NCI-H2227 (cell line): ENCODE measurements around the gene FAM135A.
"Not testable (repeated sequence)": the region's sequence is repeated elsewhere in the genome, so short reads cannot be mapped to it uniquely, and the experiment has no call there.

Experiments used
- DNase-seq: peaks from one replicate; lab custom pipeline; 2025; ENCODE audit not compliant: unreplicated experiment; lab: John Stamatoyannopoulos, UW

The FAM135A gene

DNA sequence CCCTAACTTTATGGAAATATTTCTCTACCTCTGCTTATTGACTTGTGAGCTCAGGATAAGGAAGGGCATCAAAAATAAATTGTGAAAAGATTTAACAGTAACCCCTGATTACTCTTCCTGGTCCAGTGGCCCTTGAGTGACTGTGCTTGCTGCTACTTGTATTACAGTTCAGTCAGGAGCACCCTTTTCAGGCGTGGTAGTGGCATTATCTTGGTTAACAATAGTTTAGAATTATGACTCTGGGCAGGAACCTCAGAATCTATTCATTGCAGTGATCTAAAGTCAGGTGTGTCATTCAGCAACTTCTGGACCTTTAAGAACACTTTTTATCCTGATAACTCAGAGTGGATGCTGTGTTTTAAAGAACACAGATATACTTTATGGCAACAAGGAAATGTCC is 43.4 kb downstream of the FAM135A start:
- DNase-seq: no peak

DNA sequence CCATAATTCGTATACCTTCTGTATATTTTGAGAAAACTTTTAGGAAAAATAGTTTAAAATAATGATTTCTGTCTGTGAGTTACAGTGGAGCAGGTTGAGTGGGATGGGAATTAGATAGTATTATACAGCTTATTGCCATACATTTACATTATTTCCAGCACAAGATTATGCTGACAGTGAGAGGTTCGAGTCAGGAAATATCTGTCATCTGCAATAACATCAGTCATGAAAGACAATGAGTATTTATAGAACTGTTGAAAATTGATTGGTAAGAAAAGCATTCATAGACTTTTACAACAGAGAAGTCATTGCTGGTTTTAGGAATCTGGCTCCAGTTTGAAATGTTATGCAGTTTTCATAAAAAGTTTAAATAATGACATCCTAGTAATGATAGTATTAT is 45.9 kb downstream of the FAM135A start:
- no peak for DNase-seq

DNA sequence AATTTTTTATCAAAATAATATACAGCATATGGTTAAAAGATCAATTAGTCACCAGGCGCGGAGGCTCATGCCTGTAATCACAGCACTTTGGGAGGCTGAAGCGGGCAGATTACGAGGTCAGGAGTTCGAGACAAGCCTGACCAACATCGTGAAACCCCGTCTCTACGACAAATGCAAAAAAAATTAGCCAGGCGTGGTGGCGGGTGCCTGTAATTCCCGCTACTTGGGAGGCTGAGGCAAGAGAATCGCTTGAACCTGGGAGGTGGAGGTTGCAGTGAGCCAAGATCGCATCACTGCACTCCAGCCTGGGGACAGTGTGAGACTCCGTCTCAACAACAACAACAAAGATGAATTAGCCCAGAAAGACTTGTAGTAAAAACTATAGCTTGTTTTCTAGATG is 46.4 kb downstream of the FAM135A start:
- not testable (repeated sequence) for DNase-seq

DNA sequence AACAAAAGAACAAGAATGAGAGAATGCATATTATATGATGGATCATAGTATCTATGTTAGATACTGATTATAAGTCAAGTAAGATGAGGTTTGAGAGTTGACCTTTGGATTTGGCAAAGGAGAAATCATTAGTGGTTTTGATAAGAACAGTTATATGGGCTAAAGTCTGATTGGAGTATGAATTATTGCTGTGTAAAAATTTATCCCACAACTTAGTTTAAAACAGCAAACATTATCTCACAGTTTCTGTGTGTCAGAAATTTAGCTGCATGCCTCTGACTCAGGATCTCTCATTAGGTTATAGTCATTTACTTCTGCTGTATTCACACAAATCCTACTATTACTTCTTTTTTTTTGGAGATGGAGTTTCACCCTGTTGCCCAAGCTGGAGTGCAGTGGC is 56.7 kb downstream of the FAM135A start:
- no peak for DNase-seq

DNA sequence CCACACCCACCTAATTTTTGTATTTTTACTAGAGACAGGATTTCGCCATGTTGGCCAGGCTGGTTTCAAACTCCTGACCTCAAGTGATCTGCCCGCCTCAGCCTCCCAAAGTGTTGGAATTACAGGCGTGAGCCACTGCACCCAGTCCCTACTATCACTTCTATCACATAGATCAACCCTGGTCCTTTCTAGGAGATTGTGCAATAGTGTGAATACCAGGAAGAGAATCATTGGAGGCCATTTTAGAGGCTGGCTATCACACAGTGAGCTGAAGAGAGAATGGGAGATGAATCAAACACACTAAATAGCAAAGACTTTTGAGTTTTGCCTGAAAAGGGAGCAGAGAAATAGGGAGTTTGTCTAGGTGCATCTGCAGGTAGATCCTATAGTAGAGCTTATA is 57.2 kb downstream of the FAM135A start:
- not testable (repeated sequence) for DNase-seq

DNA sequence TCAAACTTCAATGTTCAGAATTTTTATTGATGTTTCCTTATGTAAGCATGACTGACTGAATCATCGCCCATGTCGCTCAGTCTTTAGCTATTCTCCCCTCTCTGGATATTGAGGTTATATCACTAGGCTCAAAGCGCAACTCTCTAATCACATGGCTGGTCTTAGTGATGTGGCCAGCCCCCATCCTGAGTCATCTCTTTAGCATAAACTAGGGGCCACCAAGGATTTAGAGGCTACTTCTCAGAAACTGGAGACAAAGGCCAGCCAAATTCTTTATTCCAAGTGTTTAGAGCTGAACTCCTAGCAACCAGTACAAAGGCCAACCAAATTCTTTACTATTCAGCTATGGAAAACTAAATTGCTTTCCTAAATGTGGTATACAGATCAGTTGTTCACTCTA is 61.4 kb downstream of the FAM135A start:
- DNase-seq: no peak

DNA sequence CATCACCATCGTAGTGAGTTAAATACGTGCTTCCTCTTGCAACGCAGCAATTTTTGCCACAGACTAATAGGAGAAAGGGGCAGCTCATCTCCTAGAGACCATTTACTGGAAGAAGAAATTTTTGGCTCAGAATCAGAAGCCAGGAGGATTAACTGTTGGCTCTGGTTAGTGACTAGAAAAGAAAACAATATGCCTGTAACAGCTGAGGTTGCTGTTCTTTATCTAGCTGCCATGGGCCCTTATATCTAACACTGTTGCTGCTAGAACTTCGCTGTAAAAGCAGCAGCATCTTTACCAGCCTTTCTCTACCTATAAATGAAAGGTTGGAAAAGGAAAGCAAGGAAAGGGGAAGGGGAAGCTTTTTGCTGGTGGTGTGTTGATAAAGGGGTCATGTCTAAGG is 65.9 kb downstream of the FAM135A start:
- no peak for DNase-seq

DNA sequence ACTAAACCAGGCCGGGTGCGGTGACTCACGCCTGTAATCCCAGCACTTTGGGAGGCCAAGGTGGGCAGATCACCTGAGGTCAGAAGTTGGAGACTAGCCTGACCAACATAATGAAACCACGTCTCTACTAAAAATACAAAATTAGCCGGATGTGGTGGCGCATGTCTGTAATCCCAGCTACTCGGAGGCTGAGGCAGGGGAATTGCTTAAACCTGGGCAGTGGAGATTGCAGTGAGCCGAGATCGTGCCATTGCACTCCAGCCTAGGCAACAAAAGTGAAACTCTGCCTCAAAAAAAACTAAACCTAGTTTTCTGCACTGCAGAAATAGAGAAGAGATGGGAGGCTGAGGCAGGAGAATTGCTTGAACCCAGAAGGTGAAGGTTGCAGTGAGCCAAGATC is 73.3 kb downstream of the FAM135A start:
- DNase-seq: not testable (repeated sequence)

DNA sequence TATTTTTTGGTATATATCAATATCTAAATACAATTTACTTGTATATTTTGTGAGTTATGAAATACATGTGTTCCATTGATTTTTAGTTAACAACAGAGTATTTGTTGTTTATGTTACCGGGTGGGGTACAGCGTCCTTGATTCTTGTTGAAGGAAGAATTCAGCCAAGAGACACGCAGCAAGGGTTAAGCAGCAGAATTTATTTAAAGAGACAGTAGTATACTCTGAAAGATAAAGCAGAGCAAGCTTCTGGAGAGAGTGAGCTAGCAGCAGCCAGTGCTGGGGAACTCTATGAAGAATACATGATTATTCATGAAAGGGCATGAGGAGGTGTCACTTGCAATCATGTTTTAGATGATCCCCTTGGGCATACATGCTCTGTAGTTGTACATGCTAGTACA is 76.1 kb downstream of the FAM135A start:
- DNase-seq: no peak

DNA sequence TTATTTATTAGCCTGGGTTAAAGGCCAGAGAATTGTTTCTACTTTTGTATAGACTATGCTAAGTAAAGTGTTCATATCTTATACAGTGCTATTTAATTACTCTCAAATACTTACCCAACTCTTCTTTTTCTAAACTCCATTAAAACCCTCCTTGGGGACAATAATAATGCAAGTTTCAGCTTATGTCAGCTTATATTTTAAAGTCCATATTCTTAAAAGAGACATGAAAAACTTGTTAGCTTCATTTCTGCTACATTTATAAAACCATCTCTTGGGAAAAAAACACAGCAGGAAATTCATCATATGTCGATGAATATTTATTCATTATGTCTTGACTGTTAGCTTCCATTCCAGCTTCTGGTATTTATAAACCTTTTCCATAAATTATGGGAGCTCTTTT is 81.5 kb downstream of the FAM135A start:
- DNase-seq: no peak

DNA sequence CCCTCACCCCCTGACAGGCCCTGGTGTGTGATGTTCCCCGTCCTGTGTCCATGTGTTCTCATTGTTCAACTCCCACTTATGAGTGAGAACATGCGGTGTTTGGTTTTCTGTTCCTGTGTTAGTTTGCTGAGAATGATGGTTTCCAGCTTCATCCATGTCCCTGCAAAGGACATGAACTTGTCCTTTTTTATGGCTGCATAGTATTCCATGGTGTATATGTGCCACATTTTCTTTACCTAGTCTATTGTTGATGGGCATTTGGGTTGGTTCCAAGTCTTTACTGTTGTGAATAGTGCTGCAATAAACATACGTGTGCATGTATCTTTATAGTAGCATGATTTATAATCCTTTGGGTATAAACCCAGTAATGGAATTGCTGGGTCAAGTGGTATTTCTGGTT is 82.5 kb downstream of the FAM135A start:
- not testable (repeated sequence) for DNase-seq

DNA sequence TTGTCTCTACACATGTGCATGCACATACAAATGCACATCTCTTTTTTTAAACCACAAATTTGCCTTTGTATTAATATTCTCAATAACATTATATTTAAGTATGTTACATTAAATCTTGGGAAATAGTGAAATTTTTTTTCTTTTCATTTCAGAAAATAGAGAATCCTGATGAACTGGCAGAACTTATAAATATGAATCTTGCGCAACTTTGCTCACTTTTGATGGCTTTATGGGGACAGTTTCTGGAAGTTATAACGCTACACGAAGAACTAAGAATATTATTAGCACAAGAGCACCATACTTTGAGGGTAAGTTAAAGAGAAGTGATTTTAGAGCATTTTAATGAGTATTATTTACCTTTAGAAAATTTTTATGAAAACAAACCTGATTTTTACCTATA is 89.2 kb downstream of the FAM135A start:
- no peak for DNase-seq

DNA sequence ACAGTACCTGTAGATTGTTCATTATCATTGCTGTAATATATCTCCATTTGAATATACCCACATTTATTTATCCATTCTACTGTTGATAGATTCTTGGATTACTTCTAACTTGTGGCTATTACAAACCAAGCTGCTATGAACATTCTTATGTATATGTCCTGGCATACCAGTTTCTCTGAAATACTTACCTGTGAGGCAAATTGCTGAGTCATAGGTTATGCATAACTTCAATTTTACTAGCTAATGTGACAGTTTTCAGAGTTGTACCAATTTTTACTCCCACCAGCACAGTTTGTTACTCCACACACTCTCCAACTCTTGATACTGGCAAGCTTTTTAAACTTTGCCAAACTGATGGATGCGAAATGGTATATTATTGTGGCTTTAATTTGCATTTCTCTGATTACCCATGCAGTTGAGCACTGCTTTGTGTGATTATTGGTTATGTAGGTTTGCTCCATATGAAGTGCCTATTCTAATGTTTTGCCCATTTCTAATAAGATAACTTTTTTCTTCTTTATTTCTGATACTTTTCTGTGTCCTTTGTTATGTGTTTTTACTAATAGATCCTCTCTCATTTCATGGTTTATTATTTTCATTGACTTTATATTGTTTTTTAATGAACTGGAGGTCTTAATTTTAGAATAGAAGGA is 90.6 kb downstream of the FAM135A start:
- DNase-seq: no peak

DNA sequence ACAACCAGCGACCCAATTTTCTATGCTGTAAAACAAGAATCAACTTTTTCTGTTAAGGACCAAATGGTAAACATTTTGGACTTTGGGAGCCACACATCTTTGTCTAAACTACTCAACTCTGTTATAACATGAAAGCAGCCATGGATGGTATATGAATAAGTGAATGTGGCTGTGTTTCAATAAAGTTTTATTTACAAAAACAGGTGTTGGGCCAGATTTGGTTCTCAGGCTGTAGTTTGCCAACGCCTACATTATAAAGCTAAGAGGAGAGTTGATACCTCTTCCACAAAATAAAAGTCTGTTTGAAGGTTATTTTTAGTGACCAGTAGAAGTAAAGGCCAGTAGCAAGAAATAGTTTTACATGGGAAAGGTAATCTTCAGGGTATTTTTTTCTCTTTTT is 93.0 kb downstream of the FAM135A start:
- DNase-seq: no peak

DNA sequence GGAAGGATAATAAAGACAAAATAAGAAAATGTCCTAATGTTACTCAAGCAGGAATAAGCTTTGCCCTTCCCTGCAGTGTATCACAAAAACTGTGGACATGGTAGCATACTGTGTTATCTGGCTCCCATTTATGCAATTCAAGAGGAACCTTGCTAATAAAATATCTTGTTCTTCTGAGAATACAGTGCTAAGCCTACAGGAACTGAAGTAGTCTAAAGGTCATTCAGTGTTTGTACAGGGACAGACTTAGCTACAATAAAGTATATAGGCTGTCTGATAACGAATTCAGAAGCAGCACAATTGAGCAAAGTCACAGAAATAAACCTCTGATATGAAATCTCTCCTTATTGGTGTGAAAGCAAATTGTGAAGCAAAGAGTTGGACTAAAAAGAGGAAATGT is 93.9 kb downstream of the FAM135A start:
- DNase-seq: no peak

DNA sequence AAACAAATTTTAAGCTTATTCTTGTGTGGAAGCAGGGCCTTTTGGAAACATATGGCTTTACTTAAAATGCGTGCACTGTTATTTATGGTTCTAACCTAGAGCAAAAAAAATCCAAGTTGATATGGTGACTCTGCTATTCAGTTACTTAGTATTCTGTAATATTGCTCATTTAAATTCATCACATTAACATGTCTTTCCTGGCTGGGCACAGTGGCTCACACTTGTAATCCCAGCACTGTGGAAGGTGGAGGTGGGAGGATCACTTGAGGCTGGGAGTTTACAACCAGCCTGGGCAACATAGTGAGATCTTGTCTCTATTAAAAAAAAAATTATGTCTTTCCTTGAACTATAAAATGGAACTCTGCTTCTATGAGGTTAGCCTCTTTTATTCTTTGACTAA is 95.6 kb downstream of the FAM135A start:
- DNase-seq: no peak

DNA sequence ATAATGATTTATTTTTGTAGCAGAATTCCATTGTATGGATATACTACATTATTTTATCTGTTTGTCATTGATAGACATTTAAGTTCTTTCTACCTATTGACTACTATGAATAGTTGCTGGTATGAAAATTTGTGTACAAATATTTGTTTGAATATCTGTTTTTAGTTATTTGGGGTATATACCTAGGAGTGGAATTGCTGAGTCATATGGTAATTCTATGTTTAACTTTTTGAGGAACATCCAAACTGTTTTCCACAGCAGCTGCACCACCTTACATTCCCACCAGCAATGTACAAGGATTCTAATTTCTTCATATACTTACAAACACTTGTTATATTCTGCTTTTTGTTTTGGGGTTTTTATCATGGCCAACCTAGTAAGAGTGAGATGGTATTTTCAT is 97.3 kb downstream of the FAM135A start:
- no peak for DNase-seq

DNA sequence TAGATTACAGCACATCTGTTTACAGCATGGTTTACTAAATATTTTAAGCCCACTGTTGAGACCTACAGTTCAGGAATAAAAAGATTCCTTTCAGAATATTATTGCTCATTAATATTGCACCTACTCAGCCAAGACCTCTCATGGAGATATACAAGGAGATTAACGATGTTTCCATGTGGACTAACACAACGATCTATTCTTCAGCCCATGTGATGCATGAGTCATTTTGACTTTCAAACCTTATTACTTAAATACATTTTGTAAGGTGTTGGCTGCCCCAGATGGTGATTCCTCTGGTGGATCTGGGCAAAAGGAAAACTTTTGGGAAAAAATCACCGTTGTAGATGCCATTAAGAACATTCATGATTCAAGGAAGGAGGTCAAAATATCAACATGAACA is 105.4 kb downstream of the FAM135A start:
- DNase-seq: no peak

DNA sequence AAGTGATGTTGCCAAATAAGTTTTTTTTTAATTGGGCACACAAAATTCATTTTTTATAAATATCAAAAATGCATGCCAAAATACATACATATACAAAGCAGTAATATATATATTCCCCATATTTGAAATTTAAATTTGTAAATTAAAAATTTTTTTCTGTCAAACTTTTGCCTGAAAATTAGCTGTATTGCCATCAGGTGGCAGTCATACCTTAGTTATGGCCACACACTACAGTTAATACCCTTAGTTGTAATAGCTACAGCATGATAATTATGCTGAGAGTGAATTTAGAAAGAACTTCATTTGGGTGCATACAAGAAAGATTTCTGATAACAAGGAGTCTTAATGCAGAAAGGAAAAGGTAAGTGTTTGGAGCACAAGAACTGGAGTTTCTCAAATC is 107.3 kb downstream of the FAM135A start:
- DNase-seq: no peak

DNA sequence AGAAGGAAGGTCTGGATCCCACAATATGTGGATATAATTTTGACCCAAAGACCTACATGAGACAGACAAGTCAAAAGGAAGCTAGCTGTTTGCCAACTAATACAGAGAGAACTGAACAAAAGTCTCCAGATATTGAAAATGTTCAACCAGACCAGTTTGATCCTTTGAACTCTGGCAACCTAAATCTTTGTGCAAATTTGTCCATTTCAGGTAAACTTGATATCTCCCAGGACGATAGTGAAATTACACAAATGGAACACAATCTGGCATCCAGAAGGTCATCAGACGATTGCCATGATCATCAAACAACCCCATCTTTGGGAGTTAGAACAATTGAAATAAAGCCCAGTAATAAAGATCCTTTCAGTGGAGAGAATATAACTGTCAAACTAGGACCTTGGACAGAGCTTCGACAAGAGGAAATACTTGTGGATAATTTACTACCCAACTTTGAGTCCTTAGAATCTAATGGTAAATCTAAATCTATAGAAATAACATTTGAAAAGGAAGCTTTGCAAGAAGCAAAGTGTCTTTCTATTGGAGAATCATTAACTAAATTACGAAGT is 111.5 kb downstream of the FAM135A start:
- DNase-seq: no peak

DNA sequence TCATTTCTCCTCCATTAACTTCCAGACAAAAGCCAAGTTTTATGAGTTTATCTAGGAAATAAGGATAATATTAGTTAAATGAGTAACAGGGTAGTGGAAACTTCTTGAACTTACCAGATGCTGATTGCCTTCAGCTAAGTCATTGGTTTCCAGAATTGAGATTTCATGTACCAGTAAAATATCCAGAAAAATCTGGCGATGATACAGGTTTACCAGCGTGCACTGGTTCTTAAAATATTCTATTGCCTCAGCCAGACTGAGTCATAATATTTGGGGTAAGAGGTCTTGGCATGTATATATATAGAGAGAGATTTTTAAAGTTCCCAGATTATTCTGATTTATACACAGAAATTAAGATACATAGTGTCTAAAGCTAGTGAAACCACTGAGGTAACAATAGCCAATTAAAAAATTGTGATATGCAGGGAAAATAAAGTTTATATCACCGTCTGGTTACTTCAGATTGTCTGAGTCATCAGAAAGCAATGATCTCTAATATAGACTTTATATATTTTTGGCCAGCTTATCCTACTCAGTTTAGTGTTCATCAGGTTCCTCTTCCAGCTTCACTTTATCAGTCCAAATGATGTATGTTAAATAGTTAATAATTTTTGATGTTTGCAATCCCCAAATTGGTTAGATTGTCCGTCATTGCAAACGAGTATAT is 113.9 kb downstream of the FAM135A start:
- DNase-seq: no peak

DNA sequence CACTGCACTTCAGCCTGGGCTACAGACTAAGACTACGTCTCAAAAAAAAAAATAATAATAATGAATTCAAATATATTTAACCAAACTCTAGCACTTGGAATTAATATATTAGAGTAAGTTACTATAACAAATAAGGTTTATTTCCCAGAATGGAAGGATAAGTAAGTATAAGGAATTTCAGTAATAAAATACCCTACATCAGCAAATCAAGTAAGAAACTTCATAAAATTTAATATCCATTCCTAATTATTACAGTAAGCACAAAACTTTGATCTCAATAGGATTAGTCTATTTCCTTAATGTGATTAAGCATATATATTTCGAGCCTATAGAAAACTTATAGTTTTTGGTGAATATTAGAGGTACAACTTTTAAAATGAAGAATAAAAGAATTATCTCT is 116.7 kb downstream of the FAM135A start:
- DNase-seq: no peak

DNA sequence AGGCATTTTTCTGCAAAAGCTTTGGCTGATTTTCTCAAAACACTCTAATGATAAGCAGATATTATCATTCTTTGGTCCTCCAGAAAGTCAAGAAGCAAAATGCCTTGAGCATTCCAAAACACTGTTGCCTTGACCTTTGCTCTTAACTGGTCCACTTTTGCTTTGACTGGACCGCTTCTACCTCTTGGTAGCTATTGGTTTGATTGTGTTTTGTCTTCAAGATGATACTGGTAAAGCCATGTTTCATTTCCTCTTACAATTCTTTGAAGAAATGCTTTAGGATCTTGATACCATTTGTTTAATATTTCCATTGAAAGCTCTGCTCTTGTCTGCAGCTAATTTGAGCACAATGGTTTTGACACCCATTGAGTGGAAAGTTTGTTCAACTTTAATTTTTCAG is 117.8 kb downstream of the FAM135A start:
- DNase-seq: no peak
